Midbrain (tissue), 1 donor: Measurements from ENCODE around the gene F7.
"Not testable (repeated sequence)": the region's sequence is repeated elsewhere in the genome, so short reads cannot be mapped to it uniquely, and the experiment has no call there.

Source experiments
- DNase-seq: peaks from one replicate; lab custom pipeline; 2025; lab: John Stamatoyannopoulos, UW

F7 gene

DNA sequence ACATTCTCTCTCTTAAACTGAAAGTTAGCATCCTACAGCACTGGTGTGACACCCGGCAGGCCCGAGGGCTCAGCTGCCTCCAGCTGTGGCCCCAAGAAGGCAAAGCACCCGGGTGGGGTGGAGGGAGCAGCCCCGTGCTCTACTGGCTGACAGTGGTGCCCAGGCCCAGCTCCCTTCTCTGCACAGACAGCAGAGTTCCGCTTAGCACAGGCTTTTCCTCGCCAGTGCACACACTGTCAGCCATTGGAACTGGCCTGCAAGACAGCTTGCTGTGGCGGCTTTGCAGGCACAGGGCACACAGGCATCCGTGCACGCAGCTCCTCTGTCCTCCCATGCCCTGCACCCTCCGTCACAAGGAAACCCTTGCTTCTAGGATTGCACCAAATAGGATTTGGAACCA, 3.3 kb upstream of the F7 start:
- not testable (repeated sequence) for DNase-seq

GRCh38 chr13:113102727-113103126, 2.9 kb upstream of the F7 start:
- no peak for DNase-seq

DNA sequence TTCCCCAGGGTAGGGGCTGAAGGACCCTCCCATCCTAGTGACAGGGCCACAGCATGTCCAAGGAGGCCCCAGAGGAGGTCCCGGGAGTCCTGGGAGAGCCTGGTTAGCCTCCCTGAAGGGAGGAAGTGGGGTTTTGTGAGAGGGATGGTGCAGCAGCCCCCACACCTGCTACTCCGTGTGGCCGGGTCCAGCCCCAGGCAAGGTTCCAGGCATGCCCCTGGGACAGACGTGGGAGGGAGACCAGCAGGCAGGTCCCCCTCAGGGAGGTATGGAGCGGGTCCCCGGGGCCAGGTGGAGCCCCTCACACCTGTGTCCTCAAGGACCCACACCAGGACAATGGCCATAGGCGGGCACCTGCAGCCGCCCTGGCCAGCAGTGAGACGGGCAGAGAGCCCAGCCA, 1.9 kb upstream of the F7 start:
- DNase-seq: no peak

- DNase-seq: no peak
These were observed 396 bp downstream of the F7 start for GRCh38 chr13:113105921-113106452.

- DNase-seq: no peak
These were observed 1.2 kb downstream of the F7 start for GRCh38 chr13:113106711-113107351.

DNA sequence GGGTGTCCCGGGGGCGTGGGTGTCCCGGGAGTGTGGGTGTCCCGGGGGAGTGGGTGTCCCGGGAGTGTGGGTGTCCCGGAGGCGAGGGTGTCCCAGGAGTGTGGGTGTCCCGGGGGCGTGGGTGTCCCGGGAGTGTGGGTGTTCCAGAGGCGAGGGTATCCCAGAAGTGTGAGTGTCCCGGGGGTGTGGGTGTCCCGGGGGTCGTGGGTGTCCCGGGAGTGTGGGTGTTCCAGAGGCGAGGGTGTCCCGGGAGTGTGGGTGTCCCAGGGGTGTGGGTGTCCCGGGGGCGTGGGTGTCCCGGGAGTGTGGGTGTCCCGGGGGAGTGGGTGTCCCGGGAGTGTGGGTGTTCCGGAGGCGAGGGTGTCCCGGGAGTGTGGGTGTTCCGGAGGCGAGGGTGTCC, 2.9 kb downstream of the F7 start:
- DNase-seq: not testable (repeated sequence)

- DNase-seq: no peak
These were observed 3.8 kb downstream of the F7 start for GRCh38 chr13:113109151-113110047.

DNA sequence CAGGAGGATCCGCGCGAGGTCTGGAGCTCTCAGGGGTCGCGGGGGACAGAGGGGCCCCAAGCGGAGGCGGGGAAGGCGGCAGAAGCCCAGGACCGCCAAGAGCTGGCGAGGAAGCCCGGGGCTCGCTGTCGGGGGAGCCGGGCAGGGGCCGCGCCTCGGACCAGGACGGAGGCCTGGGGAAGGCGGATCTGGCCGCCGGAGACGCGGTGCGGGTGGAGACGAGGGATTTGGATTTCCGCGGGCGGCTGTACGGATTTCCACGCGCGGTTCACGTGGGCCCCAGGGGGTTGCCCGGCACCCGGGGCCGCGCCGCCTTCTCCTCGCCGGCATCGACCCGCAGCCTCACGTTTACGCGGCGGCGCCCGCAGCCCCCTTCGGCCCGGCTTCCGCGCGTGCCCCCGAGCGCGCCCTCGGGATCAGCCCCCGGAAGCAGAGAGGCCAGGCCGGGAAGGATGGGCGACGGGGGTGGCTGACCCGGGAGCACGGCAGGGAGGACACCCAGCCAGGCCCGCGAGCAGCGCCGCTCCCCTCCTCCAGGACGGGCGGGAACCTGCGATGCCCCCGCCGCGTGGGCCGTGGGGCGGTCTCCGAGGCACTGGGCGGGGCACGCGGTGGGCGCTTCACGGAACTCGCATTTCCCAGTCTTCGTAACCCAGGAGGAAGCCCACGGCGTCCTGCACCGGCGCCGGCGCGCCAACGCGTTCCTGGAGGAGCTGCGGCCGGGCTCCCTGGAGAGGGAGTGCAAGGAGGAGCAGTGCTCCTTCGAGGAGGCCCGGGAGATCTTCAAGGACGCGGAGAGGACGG, 4.7 kb downstream of the F7 start:
- DNase-seq: no peak

DNA sequence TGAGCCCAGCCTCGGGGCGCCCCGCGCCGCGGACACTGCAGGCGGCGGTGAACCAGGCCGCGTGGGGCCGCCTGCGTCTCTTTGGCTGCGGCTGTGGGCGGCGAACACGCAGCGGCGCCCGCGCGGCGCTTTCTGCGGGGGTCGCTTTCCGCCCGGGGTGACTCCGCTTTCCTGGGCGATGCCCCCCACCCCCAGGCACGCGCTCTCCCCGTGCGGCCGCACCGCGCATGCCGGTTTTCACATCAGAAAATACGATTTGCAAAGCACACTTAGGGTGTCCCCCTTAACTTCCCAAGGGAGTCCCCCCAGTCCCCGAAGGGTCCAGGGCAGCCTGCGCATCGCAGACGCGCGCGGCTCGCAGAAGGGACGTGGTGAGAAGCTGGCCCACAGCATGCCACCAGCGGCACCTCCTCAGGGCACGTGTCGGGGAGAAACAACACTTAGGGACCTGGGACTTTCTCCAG, 5.3 kb downstream of the F7 start:
- DNase-seq: no peak

DNA sequence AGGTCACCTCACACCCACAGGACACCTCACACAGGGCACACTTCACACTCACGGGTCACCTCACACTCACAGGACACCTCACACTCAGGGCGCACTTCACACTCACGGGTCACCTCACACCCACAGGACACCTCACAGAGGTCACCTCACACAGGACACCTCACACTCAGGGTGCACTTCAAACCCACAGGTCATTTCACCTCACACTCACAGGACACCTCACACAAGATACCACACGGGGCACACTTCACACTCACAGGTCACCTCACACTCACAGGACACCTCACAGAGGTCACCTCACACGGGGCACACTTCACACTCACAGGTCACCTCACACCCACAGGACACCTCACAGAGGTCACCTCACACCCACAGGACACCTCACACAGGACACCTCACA, 6.2 kb downstream of the F7 start:
- not testable (repeated sequence) for DNase-seq

DNA sequence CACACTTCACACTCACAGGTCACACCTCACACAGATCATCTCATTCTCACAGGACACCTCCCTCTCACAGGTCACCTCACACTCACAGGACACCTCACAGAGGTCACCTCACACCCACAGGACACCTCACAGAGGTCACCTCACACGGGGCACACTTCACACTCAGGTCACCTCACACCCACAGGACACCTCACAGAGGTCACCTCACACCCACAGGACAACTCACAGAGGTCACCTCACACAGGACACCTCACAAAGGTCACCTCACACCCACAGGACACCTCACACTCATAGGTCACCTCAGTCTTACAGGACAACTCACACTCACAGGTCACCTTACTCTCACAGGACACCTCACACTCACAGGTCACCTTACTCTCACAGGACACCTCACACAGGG, 6.9 kb downstream of the F7 start:
- not testable (repeated sequence) for DNase-seq

DNA sequence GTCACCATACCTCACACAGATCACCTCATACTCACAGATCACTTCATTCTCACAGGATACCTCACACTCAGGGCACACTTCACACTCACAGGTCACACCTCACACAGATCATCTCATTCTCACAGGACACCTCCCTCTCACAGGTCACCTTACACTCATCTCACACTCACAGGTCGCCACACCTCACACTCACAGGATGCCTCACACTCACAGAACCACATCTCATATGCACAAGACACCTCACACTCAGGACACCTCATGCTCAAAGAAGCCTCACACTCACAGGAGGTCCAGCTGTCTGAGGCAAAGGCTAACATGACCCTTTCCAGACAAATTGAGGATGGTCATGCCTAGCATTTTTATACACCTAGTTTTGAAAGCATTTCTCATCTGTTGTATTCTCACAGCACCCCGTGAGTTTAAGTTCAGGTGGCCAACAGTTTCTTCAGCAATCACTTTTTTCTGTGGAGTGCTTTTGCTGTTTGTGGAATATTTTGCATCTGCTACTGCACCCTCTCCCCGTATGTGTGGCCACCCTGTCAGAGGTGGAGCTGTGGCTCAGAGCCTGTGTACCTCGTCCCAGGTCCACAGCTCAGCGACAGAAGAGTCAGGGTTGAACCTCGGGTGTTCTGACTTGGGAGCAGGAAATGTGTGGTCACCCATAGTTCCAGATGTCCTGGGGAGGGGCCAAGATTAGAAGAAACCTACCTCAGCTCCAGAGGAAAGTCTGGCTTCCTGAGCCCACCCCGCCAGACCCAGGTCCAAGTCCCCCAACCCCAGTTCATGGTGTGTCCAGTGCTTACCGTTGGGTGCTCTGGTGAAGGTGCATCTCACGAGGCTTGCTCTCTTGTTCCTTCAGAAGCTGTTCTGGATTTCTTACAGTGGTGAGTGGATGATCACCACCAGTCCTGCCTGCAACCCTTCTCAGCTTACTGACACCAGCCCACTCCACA, 7.6 kb downstream of the F7 start:
- DNase-seq: no peak

GRCh38 chr13:113113846-113114271, 8.3 kb downstream of the F7 start:
- no peak for DNase-seq

GRCh38 chr13:113114511-113115362, 9.1 kb downstream of the F7 start:
- DNase-seq: no peak

DNA sequence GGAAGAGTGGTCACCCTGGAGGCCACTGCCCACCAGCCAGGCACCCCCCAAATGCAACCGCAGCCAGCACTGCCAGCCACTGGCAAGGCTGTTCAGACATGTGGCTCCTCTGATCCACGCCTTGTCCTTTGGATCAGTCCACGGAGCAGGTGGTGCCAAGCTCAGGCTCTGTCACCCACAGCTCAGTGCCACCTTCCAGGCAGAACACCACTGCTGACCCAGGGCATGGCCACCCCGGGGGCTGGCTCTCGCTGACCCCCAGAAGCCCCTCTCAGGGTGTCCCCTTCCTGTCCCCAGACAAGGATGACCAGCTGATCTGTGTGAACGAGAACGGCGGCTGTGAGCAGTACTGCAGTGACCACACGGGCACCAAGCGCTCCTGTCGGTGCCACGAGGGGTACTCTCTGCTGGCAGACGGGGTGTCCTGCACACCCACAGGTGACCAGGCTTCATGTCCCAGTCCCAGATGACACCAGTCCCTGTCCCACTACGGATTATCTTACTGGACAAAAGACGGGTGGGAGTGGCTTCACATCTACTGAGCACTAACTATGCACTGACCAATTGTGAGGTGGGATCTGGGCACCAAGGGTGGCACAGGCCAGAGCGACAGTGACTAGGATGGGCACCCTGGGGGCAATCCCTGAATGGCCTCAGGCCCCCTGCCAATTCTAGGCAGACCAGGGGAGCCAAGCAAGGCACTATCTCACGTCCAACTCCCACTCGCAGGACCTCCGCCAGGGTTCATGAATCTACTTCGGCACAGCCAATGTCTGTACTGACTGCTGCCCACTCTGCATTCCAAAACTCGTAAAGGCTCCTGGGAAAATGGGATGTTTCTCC, 10.0 kb downstream of the F7 start:
- no peak for DNase-seq

DNA sequence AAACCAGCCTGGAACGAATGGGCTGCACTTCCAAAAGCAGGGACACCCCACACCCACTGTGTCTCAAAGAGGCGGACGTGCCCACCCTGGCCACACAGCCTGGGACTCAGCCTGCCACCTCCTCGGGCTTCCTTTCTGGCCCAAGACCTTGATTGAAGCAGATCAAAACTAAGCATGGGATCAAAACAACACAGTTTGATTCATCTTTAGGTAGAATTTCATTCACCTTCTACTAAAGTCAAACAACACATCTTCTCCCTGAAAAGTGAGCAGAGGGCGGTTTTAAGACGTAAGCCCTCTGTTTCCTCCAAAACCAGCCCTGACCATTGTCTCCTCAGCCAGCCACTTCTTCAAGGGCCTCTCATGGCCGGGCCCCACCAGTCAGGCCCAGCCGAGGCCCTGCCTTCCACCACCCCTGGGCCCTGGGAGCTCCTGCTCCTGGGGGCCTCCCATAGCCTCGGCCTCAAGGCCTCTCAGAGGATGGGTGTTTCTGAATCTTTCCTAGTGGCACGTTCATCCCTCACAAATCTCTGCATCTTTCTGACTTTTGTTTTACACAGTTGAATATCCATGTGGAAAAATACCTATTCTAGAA, 10.7 kb downstream of the F7 start:
- DNase-seq: no peak

DNA sequence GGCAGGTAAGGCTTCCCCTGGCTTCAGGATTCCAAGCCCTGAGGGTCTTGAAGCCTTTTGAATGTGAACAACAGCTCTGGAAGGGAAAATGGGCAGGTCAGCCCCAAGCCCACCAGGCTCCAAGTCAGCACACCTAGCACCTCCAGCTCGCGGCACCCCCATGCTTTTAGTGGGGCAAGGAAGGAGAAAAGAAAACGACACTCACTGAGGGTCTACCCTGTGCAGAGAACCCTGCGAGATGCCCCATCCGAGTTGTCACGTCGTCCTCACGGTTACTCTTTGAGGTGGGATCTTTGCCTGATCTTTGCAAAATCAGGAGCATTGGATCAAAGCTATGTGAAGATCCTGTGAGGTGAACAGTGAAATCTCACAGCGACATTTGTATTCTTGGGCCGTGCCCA, 11.3 kb downstream of the F7 start:
- DNase-seq: no peak

- no peak for DNase-seq
These were observed 11.8 kb downstream of the F7 start for GRCh38 chr13:113117335-113117872.

GRCh38 chr13:113117911-113118260, 12.3 kb downstream of the F7 start:
- no peak for DNase-seq
